IMR-90 (cell line): ENCODE measurements around the gene TAX1BP1. TPM values are rescaled to one million over a fixed set of nuclear protein-coding genes. Genes with fewer than 3 reads are reported as not detected.

Experiments used
- ATAC-seq: fragments of 200-7000 bp; cut with Tn5 transposase; 2 replicates; pipeline ENCODE4 v1.9.1; 2020; ENCODE audit warnings: low read depth, mild to moderate bottlenecking, moderate library complexity
- BruUV-seq: library from RNA; stranded (reverse); fragments of 400-500 nt; replicated peaks from 2 replicates; lab custom pipeline; 2021; lab: Mats Ljungman, UMichigan
- CTCF ChIA-PET: fragments of 300-600 bp; formaldehyde crosslinking; extraction: SDS; loops from one replicate; lab custom pipeline; 2021; ENCODE audit warnings: antibody characterized with exemption; lab: Yijun Ruan, JAX
- POLR2A ChIA-PET: fragments of 300-600 bp; sonication (Branson Sonifier 250); formaldehyde crosslinking; loops from one replicate; lab custom pipeline; 2022; ENCODE audit warnings: antibody characterized with exemption; ENCODE audit not compliant: unreplicated experiment; lab: Charles Lee
- DNase-seq: peaks from one replicate; pipeline ENCODE4 v3.0.0; 2013
- H2AFZ ChIP-seq: replicated peaks from 2 replicates; pipeline ENCODE3; 2013; ENCODE audit warnings: low read length, mild to moderate bottlenecking; ENCODE audit not compliant: poor library complexity
- H2AK5ac ChIP-seq: 2 replicates; pipeline ENCODE4 v1.6.1; 2013; ENCODE audit warnings: low read depth, low read length, inconsistent platforms
- H2AK9ac ChIP-seq: replicated peaks from 2 replicates; pipeline ENCODE3; 2013; ENCODE audit warnings: mild to moderate bottlenecking, low read depth, low read length, moderate library complexity; ENCODE audit not compliant: poor library complexity
- H2BK120ac ChIP-seq: 2 replicates; pipeline ENCODE4 v1.6.1; 2013; ENCODE audit warnings: low read depth, low read length, inconsistent platforms
- H2BK15ac ChIP-seq: 3 replicates; pipeline ENCODE4 v1.6.1; 2013; ENCODE audit warnings: low read depth, low read length, inconsistent platforms
- H2BK20ac ChIP-seq: 2 replicates; pipeline ENCODE4 v1.6.1; 2013; ENCODE audit warnings: low read depth, mild to moderate bottlenecking, inconsistent platforms, low read length, moderate library complexity
- H2BK5ac ChIP-seq: 2 replicates; pipeline ENCODE4 v1.6.1; 2013; ENCODE audit warnings: mild to moderate bottlenecking, low read depth, low read length, inconsistent platforms; ENCODE audit not compliant: poor library complexity, severe bottlenecking
- H3K14ac ChIP-seq: replicated peaks from 2 replicates; pipeline ENCODE4 v1.6.1; 2013; ENCODE audit warnings: low read depth, low read length, inconsistent platforms
- H3K18ac ChIP-seq: 2 replicates; pipeline ENCODE4 v1.6.1; 2013; ENCODE audit warnings: low read depth, low read length, control low read depth
- H3K23ac ChIP-seq: 2 replicates; pipeline ENCODE4 v1.6.1; 2013; ENCODE audit warnings: low read depth, low read length, inconsistent platforms
- H3K27ac ChIP-seq: 2 replicates; pipeline ENCODE4 v1.5.1; 2013; ENCODE audit warnings: mild to moderate bottlenecking, control low read depth, low read length; ENCODE audit not compliant: insufficient read depth
- H3K27me3 ChIP-seq: 2 replicates; pipeline ENCODE4 v1.6.1; 2013; ENCODE audit warnings: low read length; ENCODE audit not compliant: control insufficient read depth, insufficient read depth
- H3K36me3 ChIP-seq: 2 replicates; pipeline ENCODE4 v1.6.1; 2013; ENCODE audit warnings: low read length, mixed read lengths; ENCODE audit not compliant: control insufficient read depth, insufficient read depth
- H3K4ac ChIP-seq: 2 replicates; pipeline ENCODE4 v1.6.1; 2013; ENCODE audit warnings: low read depth, low read length, inconsistent platforms
- H3K4me1 ChIP-seq: 2 replicates; pipeline ENCODE4 v1.6.1; 2013; ENCODE audit warnings: low read length, mixed read lengths; ENCODE audit not compliant: control insufficient read depth, insufficient read depth
- H3K4me2 ChIP-seq: 2 replicates; pipeline ENCODE4 v1.6.1; 2013; ENCODE audit warnings: low read depth, mild to moderate bottlenecking, control low read depth, low read length, moderate library complexity
- H3K4me3 ChIP-seq: 2 replicates; pipeline ENCODE4 v1.5.1; 2013; ENCODE audit warnings: low read depth, mild to moderate bottlenecking, control low read depth, low read length, moderate library complexity; ENCODE audit not compliant: insufficient read depth
- H3K56ac ChIP-seq: 2 replicates; pipeline ENCODE4 v1.6.1; 2013; ENCODE audit warnings: low read length, inconsistent platforms; ENCODE audit not compliant: insufficient read depth; ENCODE audit errors: extremely low read depth
- H3K79me1 ChIP-seq, 2 experiments: 2 replicates each; pipeline ENCODE4 v1.6.1; 2013; ENCODE audit warnings: low read length in 2 of 2, inconsistent platforms in 1 of 2, low read depth in 1 of 2
- H3K9ac ChIP-seq: 2 replicates; pipeline ENCODE4 v1.6.1; 2013; ENCODE audit warnings: low read depth, low read length, control low read depth
- H3K9me1 ChIP-seq: 2 replicates; pipeline ENCODE4 v1.6.1; 2013; ENCODE audit warnings: low read length, inconsistent platforms; ENCODE audit not compliant: insufficient read depth
- H3K9me3 ChIP-seq: 2 replicates; pipeline ENCODE4 v1.6.1; 2013; ENCODE audit warnings: low read length; ENCODE audit not compliant: control insufficient read depth, insufficient read depth
- H4K20me1 ChIP-seq: 2 replicates; pipeline ENCODE4 v1.6.1; 2013; ENCODE audit warnings: low read length, inconsistent platforms; ENCODE audit not compliant: insufficient read depth
- H4K5ac ChIP-seq: 2 replicates; pipeline ENCODE4 v1.6.1; 2013; ENCODE audit warnings: mild to moderate bottlenecking, low read depth, low read length, control low read depth
- H4K8ac ChIP-seq, 2 experiments: 2 replicates each; pipeline ENCODE4 v1.6.1; 2013; ENCODE audit warnings: low read depth in 2 of 2, low read length in 2 of 2, control low read depth in 1 of 2, inconsistent platforms in 1 of 2
- H4K91ac ChIP-seq: 2 replicates; pipeline ENCODE4 v1.6.1; 2013; ENCODE audit warnings: low read depth, low read length, inconsistent platforms; ENCODE audit not compliant: insufficient read depth
- CEBPB ChIP-seq: IDR thresholded peaks from 2 replicates; pipeline ENCODE4 v1.6.1; 2012; ENCODE audit warnings: low read depth, low read length, improper control_type of control experiment
- FOS ChIP-seq: fragments of 150-350 bp; IDR thresholded peaks from 2 replicates; pipeline ENCODE4 v1.6.1; 2016; ENCODE audit warnings: low read depth, low read length
- MXI1 ChIP-seq: IDR thresholded peaks from 2 replicates; pipeline ENCODE4 v1.6.1; 2012; ENCODE audit warnings: low read depth, mild to moderate bottlenecking, low read length, moderate library complexity, borderline replicate concordance
- NFE2L2 ChIP-seq: fragments of 150-350 bp; IDR thresholded peaks from 2 replicates; pipeline ENCODE4 v1.6.1; 2016; ENCODE audit warnings: low read depth, mild to moderate bottlenecking, low read length
- POLR2A ChIP-seq: IDR thresholded peaks from 2 replicates; pipeline ENCODE4 v1.6.1; 2012; ENCODE audit warnings: mild to moderate bottlenecking, low read depth, low read length
- RCOR1 ChIP-seq: IDR thresholded peaks from 2 replicates; pipeline ENCODE4 v1.6.1; 2012; ENCODE audit warnings: mild to moderate bottlenecking, low read length, improper control_type of control experiment; ENCODE audit not compliant: insufficient replicate concordance
- SMC3 ChIP-seq: fragments of 150-350 bp; IDR thresholded peaks from 2 replicates; pipeline ENCODE4 v1.6.1; 2016; ENCODE audit warnings: low read depth, mild to moderate bottlenecking, antibody characterized with exemption, low read length, moderate library complexity
- USF2 ChIP-seq: fragments of 150-350 bp; IDR thresholded peaks from 2 replicates; pipeline ENCODE4 v1.6.1; 2017; ENCODE audit warnings: mild to moderate bottlenecking, antibody characterized with exemption, low read length, low read depth
- WGBS, 2 experiments: methylation state at CpG; one replicate each; pipeline versions ENCODE4 v1.1.5 to v1.1.7; 2013; ENCODE audit warnings: missing lambda C conversion rate in 2 of 2; ENCODE audit not compliant: insufficient read length in 1 of 2; ENCODE audit errors: extremely low coverage in 2 of 2; 5-methylcytosine and 5-hydroxymethylcytosine counted together
- dilution Hi-C: fragments of 300-500 bp; cut with HindIII; formaldehyde crosslinking; loops from one replicate; pipeline ENCODE4 v1.14.3; 2018; ENCODE audit warnings: low sequenced_read_pairs; ENCODE audit not compliant: unreplicated experiment
- in situ Hi-C: fragments of 300-500 bp; cut with MboI; formaldehyde crosslinking; loops from 3 replicates; pipeline ENCODE4 v1.14.3; 2019; ENCODE audit warnings: low sequenced_read_pairs, inconsistent platforms, mixed read lengths
- intact Hi-C: fragments of 100-400 bp; cut with micrococcal nuclease; formaldehyde crosslinking; loops from 2 replicates; pipeline ENCODE4 v1.10.0; 2022
- polyA plus RNA-seq, 3 experiments: library from polyadenylated mRNA; depleted of rRNA; stranded (reverse); fragments of >200 nt; gene quantifications; 2 replicates each; pipeline ENCODE4 v1.2.3, GENCODE V29; 2012; ENCODE audit warnings: low replicate concordance in 1 of 3
- total RNA-seq: library from RNA; depleted of rRNA; stranded (reverse); fragments of >200 nt; gene quantifications from 2 replicates; pipeline ENCODE4 v1.2.3, GENCODE V29; 2012

Gene TAX1BP1
- total and polyA plus RNA-seq, 2 of the 4 experiments (the other 2 are of a cell fraction), result 49.0 to 52.7 TPM

- ChIA-PET CTCF (interaction anchor here (0.6 kb wide), 1 partner anchor 10 kb away, joined by 3 read pairs; no protein-coding TSS in a partner anchor), POLR2A (no interaction called here)
- Histone ChIP-seq H4K20me1 (peaks cover 14% of the 10 kb centered on the region; the same call in 1 of the 2 replicates), H3K14ac (peak overlapping the region; percentile 95), H3K36me3 (no peaks in the 10 kb centered on the region), H3K18ac (peak overlapping the region; percentile 67), H4K8ac (peak overlapping the region; percentile 72 to 93), H3K23ac (peak overlapping the region; percentile 87), H2AFZ (peak overlapping the region; percentile 97), H3K27me3 (no peaks in the 10 kb centered on the region), H2AK5ac (no peak overlapping the region), H3K4me1 (peaks cover 5% of the 10 kb centered on the region), H3K9me1 (0 out of 2 replicates have a peak, but pooled peaks cover 2% of the 10 kb centered on the region), H2AK9ac (peak overlapping the region; percentile 35), H4K5ac (peak overlapping the region; percentile 69), H2BK20ac (peak overlapping the region; percentile 34), H3K4me2 (peak overlapping the region; percentile 93), H3K79me1 (peaks cover 0 to 17% of the 10 kb centered on the region in 2 experiments; a peak in 2 of 4 replicates), H3K56ac (peak overlapping the region; percentile 81), H3K4me3 (peak overlapping the region; percentile 86), H2BK120ac (peak overlapping the region; percentile 72), H3K27ac (peak overlapping the region; percentile 78), H3K9me3 (no peaks in the 10 kb centered on the region), H3K4ac (peak overlapping the region; percentile 81), H4K91ac (peak overlapping the region; percentile 72), H2BK15ac (peak overlapping the region; percentile 62; the same call in 1 of the 3 replicates), H2BK5ac (peak overlapping the region; percentile 90), H3K9ac (peak overlapping the region; percentile 95)
- BruUV-seq, result no TSS peak
- peak; percentile 70 for DNase-seq
- dilution Hi-C loops (no loop called here), in situ Hi-C loops (no loop called here), intact Hi-C loops (no loop called here)
- TF ChIP-seq CEBPB (no peak), MXI1 (no peak), NFE2L2 (no peak), FOS (no peak), SMC3 (peak; percentile 7; the same call in 1 of the 2 replicates), RCOR1 (no peak), POLR2A (no peak), USF2 (no peak)
- ATAC-seq, result peak; percentile 64
- WGBS, 2 experiments, result 0% methylated on average over 4 of the region's 17 CpGs; no CpG with 5 or more reads in 1 of the 2 experiments
These were observed 557 bp upstream of the TAX1BP1 start for GRCh38 chr7:27739301-27739908.
